GM18526 (cell line): ENCODE data around the gene NUSAP1.

ENCODE experiments used
- POLR2A ChIP-seq: IDR thresholded peaks from 3 replicates; pipeline ENCODE4 v1.6.1; 2011; ENCODE audit not compliant: insufficient read length; ENCODE audit errors: extremely low read depth

Gene NUSAP1

DNA sequence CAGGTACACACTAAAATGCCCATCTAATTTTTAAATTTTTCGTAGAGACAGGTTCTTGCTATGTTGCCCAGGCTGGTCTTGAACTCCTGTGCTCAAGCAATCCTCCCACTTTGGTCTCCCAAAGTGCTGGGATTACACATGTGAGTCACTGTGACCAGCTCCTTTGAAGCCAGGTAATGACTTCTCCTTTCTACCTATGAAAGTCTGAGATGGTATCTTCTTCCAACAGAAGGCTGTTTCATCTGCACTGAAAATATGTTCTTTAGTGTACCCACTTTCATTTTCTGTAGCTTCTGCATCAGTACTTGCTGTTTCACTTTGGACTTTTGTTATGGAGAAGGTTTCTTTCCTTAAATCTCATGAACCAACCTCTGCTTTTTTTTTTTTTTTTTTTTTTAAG, 9.1 kb upstream of the NUSAP1 start:
- no peak for TF ChIP-seq POLR2A

DNA sequence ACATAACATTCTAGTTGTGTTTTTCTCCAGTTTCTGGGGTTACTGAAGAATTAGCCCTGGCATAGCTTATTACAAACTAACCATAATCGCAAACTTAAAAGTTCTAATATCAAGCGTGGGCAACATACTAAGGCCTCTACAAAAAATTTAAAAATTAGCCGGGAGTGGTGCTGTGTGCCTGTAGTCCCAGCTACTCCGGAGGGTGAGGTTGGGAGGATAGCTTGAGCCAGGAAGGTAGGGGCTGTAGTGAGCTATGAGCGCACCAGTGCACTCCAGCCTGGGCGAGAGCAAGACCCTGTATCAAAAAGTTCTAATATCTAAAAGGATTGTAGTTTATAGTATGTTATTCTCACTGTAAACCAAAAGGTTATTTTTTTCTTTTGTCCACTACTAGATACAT, 1.4 kb upstream of the NUSAP1 start:
- TF ChIP-seq POLR2A = no peak

- no peak for TF ChIP-seq POLR2A
Measured at GRCh38 chr15:41331833-41332193, 868 bp upstream of the NUSAP1 start.

DNA sequence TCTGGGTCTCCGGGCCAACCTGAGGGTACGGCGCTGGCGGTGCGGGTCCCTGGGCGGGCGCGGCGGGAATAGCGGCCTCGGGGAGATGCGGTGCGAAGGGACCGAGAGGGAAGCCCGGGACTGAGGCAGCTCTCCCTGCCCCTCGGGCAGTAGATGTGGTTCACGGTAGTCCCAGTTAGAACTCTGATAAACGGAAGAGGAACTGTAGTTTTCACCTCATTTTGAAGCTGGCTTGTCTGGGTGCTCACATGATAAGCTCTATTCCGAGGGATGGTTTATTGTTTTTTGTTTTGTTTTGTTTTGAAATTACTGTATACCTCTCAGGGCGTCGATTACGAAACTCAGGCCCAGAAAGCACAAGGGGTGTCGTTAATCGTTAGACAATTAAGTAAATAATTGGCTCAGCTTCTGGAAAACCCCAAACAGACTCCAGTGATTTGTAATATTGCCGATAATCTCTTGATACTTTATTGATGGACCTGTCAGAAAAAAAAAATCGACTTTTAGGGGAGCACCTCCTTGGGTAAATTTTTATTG, 413 bp downstream of the NUSAP1 start:
- no peak for TF ChIP-seq POLR2A

- TF ChIP-seq POLR2A = no peak
Measured at GRCh38 chr15:41334293-41335120, 1.8 kb downstream of the NUSAP1 start.

- TF ChIP-seq POLR2A = no peak
Measured at GRCh38 chr15:41336549-41336948, 3.9 kb downstream of the NUSAP1 start.

DNA sequence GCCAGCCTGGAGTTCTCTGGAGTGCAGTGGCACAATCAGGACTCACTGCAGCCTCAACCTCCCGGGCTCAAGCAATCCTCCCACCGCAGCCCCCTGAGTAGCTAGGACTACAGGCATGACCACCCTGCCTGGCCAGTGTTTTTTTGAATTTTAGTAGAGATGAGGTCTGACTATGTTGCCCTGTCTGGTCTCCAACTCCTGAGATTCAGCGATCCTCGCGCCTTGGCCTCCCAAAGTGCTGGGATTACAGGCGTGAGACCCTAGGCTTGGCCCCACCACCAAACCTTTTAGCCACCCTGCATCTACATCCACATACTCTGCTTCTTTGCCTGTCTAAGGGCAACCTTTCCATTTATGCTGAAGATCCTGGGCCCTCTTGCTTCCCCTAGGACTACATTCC, 4.4 kb downstream of the NUSAP1 start:
- no peak for TF ChIP-seq POLR2A

DNA sequence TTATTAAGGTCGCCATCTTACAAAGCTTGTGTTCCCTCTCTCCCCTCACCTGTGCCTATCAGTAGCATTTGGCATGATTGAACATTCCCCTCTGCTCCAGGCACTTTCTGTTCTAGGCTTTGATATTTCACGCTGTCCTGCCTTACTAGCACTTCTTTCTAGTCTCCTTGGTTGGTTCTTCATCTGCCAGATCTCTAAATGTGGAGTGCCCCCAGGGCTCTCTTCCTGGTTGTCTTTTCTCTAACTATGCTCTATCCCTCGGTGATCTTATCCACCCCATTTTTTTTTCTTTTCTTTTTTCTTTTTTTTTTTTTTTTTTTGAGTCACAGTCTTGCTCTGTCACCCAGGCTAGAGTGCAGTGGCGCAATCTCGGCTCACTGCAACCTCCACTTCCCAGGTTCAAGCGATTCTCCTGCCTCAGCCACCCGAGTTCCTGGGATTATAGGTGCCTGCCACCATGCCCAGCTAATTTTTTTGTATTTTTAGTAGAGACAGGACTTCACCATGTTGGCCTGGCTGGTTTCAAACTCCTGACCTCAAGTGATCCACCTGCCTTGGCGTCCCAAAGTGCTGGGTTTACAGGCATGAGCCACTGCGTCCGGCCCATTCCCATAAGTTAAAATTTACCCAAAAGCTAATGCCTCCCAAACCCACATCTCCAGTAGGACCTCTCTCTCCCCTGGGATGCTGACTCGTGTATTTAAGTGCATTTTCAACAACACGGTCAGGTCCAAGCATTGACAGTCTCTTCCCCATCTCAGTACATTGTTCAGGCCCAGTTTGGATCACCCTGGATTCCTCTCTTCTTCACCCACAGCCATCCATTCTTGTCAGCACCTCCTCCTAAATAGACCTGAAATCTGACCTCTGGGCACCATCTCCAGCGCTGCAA, 5.2 kb downstream of the NUSAP1 start:
- no peak for TF ChIP-seq POLR2A

GRCh38 chr15:41340189-41340695, 7.6 kb downstream of the NUSAP1 start:
- no peak for TF ChIP-seq POLR2A

- TF ChIP-seq POLR2A = no peak
Measured at GRCh38 chr15:41341519-41341918, 8.8 kb downstream of the NUSAP1 start.

DNA sequence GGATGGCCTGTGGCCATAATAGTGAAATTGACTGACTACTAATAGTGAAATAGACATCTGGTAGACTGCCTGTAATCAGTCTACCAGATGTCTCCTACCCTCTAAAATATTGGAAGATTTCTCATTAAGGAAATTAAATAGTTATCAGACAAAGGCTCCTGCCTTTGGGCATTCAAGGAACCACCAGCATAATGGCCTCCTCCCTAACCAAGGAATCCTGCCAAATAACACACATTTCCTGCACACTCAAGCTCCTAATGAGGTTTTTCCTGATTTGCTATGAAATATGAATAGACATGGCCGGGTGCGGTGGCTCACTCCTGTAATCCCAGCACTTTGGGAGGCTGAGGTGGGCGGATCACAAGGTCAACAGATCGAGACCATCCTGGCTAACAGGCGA, 14.6 kb downstream of the NUSAP1 start:
- TF ChIP-seq POLR2A = no peak

- TF ChIP-seq POLR2A = no peak
Measured at GRCh38 chr15:41350057-41350717, 17.5 kb downstream of the NUSAP1 start.

- TF ChIP-seq POLR2A = no peak
Measured at GRCh38 chr15:41354371-41354770, 21.7 kb downstream of the NUSAP1 start.

DNA sequence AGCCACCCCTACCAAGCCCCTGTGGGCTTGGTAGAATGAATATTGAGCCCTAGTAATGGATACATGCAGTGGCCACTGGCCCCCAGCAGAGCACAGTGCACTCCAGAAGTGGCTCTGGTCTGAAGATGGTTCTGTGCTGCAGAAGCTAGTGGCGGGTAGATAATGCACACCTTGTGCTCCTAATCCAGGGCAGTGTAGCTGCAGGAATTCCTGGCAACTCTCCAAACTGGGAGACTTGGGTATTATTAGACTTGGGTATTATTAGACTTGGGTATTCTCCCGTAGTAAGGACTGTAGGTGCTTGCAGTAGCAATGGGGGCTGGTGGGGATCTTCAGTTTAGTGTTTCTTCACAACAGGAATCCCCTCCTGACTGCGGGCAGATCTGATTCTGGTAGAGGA, 34.7 kb downstream of the NUSAP1 start:
- no peak for TF ChIP-seq POLR2A

GRCh38 chr15:41377978-41378377, 45.3 kb downstream of the NUSAP1 start:
- no peak for TF ChIP-seq POLR2A
